Vagina (tissue), 2 donors: ENCODE measurements around the gene SCGB1D2.

Experiments
- CTCF ChIP-seq, 3 experiments: fragments of 450-650 bp in 2 of 3; fragments of 200-600 bp in 1 of 3; sonication (generic) in 1 of 3; IDR thresholded peaks; one replicate each; pipeline ENCODE4 v1.5.1; 2017 to 2019; ENCODE audit warnings: antibody characterized with exemption in 3 of 3, mild to moderate bottlenecking in 2 of 3, moderate library complexity in 2 of 3
- POLR2A ChIP-seq, 2 donors: fragments of 450-650 bp; IDR thresholded peaks; one replicate each; pipeline ENCODE4 v1.6.1; 2017; ENCODE audit warnings: antibody characterized with exemption in 2 of 2, mild to moderate bottlenecking in 2 of 2, moderate library complexity in 2 of 2
- POLR2AphosphoS5 ChIP-seq, 2 donors: sonication (generic); formaldehyde crosslinking; IDR thresholded peaks; one replicate each; pipeline ENCODE4 v1.9.0; 2017; ENCODE audit warnings: antibody characterized with exemption in 2 of 2, mild to moderate bottlenecking in 2 of 2, low read depth in 1 of 2; ENCODE audit not compliant: insufficient read depth in 1 of 2

- TF ChIP-seq POLR2A (IDR thresholded peaks at IDR 0.05), result no peak
- TF ChIP-seq CTCF (IDR thresholded peaks at IDR 0.05), result no peak
- no peak for TF ChIP-seq POLR2AphosphoS5 (IDR thresholded peaks at IDR 0.05; ENCODE audit: insufficient read depth in 1 of 2, low read depth in 1 of 2)
These were observed 12.0 kb downstream of the SCGB1D2 start for GRCh38 chr11:62253999-62254542.
